Activated gamma-delta T cell (primary cell): Measurements from ENCODE around the gene PLA2G4E.

Experiments
- DNase-seq: peaks from one replicate; lab custom pipeline; 2025; lab: John Stamatoyannopoulos, UW

PLA2G4E gene

DNA sequence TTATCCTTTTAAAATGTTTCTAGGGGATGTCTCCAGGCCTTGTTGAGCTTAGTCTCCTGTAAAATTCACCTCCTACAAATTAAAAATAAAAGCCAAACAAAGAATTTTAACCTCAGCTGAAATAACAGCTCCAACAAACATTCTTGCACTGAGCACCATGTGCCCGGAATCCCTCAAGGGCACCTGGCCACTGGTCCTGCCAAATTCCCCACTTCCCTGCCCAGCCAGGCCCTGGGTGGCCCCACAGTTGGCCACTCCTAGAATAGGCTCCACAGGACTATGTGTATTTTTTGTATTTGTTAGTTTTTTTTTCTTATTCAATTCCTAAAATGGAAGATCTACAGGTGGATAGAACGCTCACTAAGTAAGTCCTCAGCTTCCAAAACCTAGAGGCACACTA, 33.1 kb upstream of the PLA2G4E start:
- DNase-seq = no peak

DNA sequence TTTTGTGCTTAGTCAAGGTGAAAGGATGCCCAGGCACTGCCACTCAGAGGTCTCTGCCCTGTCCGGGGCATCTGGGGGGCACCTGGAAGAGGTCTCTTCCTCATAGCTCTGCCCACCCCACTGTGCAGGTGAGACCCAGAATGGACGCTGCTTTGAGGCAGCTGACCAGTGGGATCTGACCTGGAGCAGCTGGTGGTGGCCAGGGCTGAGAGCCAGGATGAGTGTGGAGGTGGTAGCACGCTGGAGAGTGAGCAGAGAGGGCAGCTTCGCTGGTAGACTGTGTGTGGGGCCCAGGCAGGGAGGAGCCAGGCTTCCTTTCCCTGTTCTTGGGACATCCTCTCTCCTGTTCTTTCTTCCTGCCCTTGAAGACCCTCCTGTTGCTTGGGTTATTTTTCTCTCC, 32.2 kb upstream of the PLA2G4E start:
- no peak for DNase-seq

DNA sequence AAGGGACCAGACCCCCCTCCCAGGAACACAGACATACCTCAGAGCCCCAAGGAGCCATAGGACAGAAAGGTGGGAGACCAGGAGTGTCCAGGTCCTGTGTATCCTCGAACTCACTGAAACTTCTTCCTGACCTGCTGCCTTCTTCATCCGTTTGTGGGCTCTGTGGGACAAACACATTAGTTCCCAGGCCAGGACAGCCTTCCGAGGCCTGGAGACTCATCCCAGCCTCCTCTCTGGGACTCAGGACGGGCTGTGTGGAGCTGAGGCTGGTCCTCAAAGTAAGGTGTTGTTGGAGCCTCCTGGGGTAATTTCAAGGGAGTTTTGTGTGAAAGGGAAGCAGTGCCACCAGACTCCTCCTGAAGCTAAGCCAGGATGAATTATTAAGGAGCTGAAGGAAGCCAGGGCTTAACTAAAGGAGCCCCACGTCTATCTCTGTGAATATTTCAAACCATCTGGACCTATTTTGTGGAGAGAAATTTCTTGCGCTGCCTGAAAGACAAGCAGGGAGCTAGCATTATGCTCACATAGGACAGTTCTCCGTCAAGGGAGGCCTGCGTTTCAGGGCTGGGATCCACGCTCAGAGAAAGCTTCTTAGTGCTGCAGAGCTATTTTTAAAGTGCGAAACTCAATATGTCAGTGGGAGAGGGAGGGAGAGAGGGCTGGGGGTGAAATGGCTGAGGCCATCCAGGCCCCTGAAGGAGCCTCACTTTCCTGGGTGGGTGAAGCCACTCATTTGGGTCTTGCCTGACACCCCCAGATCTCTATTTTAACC, 29.8 kb upstream of the PLA2G4E start:
- no peak for DNase-seq

DNA sequence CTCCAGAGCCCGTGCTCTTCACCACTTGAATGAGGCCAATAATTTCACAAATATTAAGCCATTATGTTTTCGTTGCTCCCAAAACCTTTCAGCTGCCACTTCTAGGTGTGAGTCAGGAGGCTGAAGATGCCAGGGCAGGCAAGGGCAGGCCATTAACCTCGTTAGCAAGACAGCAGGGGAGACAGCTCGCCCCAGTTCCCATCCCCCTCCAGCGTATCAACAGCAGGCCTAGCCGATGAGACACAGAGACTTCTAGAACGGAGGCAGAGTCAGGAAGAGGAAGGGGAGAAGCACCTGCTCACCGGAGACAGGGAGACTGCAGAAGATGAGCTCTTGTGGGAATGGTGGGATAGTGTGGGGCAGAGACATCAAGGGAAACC, 28.0 kb upstream of the PLA2G4E start:
- DNase-seq = no peak

DNA sequence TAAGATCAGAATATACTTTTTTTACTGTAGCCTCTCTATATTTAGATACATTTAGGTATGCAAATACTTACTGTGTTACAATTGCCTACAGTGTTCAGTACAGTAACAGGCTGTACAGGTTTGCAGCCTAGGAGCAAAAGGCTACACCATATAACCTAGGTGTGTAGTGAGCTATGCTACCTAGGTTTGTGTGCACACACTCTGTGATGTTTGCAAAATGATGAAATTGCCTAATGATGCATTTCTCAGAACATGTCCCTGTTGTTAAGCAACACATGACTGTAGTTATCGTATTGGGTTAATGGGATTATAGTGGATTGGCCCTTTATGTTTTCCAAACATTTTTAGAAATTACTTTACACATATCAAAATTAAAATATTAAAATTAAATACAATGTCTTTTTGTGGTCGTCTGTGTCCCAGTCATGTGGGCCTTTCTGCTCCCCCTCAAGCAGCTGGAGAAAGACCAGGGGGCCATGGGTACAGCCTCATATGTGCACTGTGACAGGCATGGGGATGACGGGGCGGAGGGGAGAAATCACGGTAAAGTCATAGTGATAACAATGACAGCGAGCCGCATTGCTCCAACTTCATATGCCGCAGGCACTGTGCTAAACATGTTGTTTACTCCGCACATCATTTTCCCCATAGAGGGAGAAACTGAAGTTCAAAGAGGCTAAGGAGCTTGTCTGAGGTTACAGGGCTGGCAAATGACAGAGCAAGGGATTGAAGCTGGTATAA, 27.4 kb upstream of the PLA2G4E start:
- DNase-seq = no peak

DNA sequence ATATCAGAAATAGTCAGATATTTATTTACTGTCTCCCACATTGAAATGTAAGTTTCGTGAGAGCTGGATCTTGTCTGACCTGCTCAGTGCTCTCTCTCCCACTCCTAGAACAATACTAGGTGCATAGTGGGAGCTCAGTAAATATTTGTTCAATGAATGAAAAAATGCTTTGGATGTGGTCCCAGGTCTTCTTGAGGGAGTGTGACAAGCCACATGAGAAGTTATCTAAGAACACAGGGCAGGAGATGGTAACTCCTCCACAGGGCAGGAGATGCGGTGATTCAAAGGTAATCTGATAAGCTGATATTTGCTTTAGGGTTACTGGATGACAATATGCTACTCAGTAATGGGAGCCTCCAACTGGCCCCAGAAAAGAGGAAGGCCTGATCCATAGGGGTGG, 25.8 kb upstream of the PLA2G4E start:
- DNase-seq = no peak

DNA sequence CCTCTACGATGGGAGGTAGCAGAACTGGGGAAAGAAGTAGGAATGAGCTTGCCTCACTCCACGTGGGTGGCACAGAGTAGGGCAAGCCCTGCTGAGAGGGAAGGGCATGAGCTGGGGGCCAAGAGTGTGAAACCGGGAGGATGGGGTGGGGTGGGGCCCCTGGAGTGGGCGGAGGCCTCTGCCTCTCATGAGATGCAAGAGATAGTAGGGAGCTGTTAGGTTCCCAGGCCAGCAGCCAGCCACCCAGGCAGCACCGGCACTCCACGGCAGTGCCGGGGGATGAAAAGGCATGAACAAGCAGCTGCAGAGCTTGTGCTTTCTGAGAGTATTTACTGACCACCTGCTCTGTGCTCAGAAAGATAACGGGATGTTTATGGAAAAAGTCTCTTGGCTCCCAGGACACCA, 24.4 kb upstream of the PLA2G4E start:
- DNase-seq = no peak

DNA sequence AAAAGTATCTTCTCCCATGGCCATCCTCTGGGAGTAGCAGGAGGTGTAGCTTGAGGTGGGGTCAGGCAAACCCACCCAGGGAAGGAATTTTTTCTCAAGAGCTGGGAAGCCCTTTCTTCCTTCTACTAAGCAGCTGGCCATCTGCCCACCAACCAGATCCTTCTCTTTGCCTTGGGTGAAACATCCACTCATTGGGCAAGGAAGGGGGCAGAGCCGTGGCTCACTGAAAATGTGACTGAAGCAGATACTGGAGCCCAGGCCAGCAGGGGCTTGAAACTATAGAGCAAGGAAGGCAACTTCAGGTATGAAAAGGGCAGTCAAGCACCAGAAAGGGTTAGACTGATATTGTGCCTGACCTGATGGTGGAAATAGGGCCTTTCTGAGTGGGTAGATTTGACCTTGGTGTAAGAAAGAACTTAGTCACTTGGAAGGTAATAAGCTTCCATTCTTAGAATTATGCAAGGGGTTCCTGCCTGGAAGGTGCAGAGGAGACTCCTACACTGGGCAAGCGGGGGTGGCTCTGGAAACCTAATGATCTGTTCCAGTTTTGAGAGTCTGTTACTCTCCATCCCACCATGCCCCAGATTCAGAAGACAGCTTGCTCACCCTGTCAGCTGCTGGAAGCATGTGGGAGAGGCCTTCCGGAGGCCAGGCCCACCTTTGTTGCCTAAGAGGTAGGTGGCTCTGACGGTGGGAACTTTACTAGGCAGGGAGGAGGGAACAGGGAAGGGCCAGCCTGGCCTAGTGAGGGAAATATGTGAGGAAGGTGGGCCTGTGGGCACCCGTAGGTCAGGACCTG, 22.0 kb upstream of the PLA2G4E start:
- no peak for DNase-seq

DNA sequence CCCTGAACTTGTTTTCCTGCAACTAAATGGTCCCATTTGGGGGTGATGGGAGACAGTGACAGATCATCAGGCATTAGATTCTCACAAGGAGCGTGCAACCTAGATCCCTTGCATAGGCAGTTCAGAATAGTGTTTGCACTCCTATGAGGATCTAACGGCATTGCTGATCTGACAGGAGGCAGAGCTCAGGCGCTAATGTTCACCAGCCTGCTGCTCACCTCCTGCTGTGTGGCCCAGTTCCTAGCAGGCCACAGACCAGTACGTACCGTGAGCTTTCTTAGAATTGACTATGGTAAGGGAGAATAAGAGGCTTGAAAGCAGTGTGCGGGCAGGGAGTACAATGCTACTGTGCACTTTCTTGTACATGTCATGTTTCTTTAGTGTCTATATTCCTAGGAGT, 17.6 kb upstream of the PLA2G4E start:
- no peak for DNase-seq

DNA sequence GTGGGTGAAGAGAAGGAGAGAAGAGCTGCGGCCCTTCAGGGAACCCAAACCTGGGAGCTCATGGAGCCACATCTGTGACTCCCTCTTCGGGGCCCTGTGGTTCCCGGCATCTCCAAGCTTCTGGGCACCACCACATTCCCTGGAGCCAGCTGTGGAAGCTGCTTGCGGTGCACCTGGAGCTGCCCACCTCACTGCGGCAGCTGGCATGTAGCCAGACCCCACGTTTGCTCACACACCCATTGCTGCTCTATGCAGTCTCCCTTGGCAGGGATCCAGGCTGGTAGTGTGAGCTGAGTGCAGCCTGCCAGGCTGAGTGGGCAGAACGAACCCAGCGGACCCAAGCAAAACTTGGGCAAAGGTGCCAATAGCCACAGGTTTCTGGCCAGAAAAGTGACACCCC, 16.8 kb upstream of the PLA2G4E start:
- DNase-seq = no peak

DNA sequence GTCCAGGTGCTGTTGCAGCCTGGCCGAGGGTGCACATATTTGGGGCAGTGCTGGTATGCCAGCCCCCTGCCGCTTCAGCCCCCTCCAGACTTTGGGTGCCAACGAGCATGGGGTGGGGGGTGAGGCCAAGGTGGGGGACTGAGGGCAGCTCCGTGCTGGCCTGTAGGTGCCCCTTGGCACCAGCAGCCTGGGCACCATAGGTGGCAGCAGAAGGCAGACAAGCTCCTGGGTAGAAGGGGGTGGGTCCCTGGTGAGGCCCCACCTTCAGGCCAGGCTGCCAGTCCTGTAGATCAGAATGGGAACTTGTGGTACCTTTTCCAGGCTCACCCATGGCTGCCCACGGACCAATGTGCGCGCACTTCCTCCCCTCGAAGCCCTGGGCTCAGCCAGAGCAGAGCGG, 16.1 kb upstream of the PLA2G4E start:
- DNase-seq = no peak

DNA sequence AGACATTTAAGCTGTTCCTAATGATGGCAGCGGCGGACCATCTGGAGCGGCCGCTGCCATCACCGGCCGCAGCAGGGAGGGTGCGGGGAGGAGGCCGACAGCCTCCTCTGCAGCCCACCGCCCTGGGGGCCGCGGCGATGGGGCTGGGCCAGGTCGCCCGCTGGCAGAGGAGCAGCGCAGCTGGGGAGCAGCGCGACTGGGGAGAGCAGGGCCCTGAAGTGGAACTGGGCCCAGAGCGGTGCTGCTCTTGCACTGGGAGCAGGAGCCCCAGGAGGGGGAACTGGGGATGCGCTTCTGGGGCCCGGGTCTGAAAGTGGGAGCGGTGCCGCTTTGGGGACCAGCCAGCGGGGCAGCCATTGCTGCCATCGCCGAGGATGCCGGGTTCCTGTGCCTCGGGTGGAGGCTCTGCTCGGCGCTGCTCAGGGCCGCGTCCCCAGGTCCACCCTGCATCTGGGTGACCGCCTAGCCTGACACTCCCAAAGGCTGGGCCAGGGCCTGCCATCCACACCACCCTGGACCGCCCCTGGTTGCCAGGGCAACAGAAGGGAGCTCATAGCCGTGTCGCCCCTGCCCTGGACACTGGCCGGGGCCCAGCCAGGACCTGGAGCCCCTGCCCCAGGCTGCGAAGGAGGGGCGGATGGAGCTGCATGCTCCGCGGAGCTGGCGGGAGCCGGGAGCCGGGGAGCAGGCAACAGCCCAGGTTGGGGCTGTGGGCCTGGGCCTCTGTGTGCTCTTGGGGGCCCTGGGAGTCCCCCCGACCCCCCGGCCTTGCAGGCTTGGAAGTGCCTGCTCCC, 15.5 kb upstream of the PLA2G4E start:
- no peak for DNase-seq

DNA sequence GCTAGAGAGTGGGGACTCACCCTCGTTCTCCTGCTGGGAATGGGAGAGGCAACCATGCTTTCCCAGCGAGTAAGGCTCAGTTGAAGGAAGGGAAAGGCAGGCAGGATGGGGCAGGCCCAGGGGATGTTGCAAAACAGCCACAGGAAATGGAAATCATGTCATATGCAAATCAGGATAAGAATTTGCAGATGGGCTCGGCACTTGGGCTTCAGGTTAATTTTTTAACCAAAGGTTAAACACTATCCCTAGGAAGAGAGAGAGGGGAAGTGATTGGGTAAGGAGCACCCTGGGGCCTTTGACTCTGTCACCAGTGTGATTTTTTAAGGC, 14.6 kb upstream of the PLA2G4E start:
- DNase-seq = no peak

DNA sequence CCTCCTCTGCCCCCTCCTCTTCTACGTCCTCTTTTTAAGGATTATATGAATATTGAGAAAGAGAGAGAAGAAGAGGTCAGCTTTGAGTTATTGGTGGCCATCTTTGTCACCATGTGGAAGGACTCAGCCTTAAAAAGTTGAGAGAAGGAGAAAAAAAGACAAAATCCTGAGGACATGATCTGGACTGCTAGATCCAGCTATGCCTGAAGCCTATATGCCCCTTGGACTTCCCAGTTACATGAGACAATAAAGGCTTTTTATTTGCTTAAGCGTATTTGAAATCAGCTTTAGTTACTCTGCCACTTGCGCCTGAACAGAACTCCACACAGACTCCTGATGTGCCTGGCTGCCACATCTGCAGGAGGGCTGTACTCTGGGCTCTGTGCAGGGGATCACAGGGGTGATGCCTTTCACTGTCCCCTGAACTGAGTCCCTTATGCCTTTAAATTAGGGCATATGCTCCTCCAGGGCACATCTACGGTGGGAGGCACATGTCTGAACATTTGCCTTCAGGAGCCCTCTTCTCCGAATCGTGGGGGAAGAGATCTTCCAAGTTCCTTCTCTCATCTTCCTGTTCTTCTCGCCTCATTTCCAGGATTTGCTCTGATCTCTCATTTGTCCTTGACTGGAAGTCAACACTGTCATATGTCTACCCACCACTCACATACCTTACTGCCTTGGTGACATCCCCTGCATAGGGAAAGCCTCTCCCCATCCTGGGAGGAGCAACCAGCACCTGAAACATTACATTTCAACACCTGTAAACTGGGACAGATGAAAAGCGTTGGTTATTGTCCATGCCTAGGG, 14.0 kb upstream of the PLA2G4E start:
- no peak for DNase-seq

DNA sequence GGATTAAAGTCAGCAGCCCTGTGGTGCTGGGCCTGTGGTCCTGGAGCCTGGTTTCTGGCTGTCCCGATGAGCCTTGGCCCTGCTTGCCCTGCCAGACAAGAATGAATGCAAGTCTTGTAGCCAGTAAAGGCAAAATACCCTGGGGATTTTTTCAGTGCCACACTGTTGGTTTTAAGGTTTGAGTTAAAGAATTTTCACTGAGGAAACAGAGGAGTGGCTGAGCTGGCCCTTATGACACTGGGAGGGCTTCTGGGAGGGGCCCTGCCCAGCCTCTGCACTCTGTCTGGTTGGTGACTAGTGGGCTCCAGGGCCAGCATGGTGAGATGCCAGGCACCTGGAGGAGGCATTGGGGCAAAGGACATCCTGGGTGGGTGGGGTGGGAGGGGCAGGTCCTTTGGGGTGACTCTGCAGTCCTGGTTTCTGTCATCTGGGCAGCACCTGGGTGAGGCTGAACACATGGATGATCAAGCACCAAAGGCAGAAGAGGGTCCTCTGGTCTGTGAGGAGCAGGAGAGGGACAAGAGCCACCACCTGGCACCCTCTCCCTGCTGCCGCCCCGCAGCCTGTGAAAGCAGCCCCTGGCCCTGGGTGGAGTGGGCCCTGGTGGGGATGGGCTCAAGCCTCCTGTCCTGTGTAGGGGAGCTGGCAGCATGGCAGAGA, 12.5 kb upstream of the PLA2G4E start:
- no peak for DNase-seq

DNA sequence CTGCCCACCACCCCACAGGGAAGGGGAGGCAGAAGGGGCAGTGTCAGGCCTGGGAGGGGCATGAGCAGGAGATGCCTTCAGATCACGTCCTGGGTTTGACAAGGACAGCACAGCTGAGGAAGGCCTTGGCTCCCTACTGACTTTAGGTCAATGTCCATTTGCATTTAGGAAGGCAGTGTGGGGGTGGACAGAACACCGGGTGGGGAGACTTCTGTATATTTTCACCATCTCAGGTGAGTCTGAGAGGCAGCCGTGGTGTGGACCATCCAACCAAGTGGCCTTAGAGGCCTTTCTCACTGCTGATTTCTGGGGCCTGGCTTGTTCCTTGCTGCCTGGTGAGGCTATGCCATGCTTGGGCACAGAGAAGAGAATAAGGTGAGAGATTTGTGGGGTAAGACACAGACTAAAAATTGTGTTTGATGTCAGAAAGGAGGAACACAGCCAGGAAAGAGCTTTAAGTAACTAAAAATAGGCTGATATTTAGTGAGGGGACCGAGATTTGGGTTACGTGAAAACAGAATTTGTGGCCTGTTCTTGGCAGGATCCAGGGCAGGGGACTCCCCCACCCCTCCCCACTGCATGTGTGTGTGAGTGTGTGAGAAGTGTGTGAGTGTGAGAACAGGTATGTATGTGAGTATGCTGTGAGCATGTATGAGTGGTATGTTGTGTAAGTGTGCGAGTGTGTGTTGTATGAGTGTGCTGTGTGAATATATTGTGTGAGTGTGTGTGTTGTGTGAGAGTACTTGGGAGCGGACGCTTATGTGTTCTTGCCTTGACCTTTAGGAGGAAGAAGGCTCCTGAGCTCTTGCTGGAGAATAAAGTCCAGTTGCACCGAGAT, 11.8 kb upstream of the PLA2G4E start:
- DNase-seq = no peak

DNA sequence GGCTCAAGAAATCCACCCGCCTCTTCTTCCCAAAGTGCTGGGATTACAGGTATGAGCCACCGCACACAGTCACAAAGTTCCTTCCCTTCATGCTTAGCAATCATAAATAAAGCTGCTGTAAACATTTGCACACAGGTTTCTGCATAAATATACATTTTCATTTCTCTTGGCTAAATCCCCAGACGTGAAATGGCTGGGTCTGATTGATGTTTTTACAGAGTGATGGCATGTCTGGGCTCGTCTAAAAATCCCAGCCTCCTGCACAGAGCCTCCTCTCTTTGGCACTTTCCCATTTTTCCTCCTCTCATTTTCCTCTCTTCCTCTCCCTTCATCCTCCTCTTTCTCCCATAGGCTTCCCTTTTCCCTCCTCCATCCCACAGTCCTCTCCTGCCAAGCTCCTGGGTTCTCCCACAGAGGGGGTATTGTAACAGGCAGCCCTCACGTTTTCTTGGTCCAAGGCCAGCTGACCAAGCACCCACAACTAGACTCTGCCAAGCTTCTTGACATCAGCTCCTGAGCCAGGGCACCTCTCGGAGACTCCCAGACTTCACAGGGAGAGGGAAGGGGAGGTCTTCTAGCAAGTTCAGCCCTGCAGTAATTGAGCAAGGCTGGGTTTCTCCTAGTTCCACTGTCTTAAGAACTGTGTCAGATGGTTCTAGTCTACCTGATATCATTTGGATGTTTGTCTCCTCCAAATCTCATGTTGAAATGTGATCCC, 10.5 kb upstream of the PLA2G4E start:
- no peak for DNase-seq

DNA sequence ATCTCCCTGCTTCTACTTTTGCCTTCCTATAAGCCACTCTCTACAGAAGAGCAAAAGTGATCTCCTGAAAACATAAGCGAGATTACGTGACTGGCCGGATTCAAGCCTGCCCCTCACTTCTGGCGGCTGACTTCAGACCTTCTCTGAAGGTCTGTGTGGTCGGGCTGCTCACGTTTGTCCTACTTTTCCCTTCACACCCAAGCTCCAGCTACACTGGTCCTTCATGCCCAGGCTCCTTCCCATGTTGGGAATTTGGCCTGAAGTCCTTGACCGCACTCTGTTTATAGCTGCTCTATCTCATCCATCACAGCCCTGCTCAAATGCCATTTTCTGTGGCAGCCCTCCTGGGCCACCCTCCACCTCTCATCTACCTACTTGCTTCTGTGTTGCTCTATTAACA, 6.7 kb upstream of the PLA2G4E start:
- DNase-seq = no peak

DNA sequence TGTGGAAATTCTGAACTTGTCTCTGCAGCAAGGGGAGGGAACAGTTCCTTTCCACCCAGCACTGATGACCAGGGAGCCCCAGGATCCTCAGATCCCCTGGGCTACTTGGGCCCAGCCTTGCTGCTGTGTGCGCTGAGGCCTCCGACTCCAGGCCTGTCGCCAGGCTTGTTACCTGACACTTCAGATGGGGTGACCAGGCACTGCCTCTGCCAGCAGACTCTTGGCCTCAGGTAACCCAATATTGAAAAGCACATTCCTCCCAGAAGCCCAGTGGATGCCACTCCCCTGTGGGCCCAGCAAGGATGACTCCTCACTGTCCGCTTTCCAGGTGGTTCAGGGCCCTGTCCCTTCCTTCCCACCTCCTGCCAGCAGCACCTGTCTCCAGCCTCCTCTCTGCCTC, 3.5 kb upstream of the PLA2G4E start:
- DNase-seq = no peak
